SKM-1 (cell line): ENCODE measurements around the gene ZBTB33.

Experiments used
- DNase-seq: peaks from one replicate; lab custom pipeline; 2025; ENCODE audit not compliant: unreplicated experiment; lab: John Stamatoyannopoulos, UW

The ZBTB33 gene

GRCh38 chrX:120304256-120304655 lies 53.6 kb downstream of the ZBTB33 start:
- no peak for DNase-seq

GRCh38 chrX:120305531-120306141 lies 55.0 kb downstream of the ZBTB33 start:
- no peak for DNase-seq

GRCh38 chrX:120306630-120307029 lies 56.0 kb downstream of the ZBTB33 start:
- DNase-seq, result no peak
